Thyroid gland (tissue), 4 donors: ENCODE data around the gene PCDHB10.

Experiments
- POLR2A ChIP-seq, 2 donors: fragments of 450-650 bp; IDR thresholded peaks; one replicate each; pipeline ENCODE4 v1.6.1; 2017; ENCODE audit warnings: antibody characterized with exemption in 2 of 2, mild to moderate bottlenecking in 2 of 2, moderate library complexity in 1 of 2
- TF ChIP-seq, protein P1 (sequence below), 6 experiments: fragments of 200-600 bp in 3 of 6; fragments of 450-650 bp in 3 of 6; sonication (generic) in 3 of 6; IDR thresholded peaks; one replicate each; pipeline ENCODE4 v1.5.1; 2016 to 2019; ENCODE audit warnings: antibody characterized with exemption in 6 of 6, mild to moderate bottlenecking in 2 of 6, inconsistent platforms in 1 of 6, moderate library complexity in 1 of 6

DNA sequence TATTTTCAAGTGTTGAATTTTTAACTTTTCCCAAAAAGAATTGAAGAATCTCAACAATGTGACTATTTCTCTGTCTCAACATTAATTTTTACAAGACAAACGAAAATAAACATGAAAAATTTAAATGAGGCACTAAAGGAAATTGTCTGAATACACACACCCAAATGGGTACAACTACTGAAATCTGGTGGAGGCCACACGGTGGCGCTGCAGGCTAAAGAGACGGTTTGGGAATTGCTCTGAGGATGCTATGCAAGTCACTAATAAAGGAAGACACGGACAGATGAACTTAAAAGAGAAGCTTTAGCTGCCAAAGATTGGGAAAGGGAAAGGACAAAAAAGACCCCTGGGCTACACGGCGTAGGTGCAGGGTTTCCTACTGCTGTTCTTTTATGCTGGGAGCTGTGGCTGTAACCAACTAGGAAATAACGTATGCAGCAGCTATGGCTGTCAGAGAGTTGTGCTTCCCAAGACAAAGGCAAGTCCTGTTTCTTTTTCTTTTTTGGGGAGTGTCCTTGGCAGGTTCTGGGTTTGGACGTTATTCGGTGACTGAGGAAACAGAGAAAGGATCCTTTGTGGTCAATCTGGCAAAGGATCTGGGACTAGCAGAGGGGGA is at the start of gene PCDHB10:
- TF ChIP-seq, protein P1, sequence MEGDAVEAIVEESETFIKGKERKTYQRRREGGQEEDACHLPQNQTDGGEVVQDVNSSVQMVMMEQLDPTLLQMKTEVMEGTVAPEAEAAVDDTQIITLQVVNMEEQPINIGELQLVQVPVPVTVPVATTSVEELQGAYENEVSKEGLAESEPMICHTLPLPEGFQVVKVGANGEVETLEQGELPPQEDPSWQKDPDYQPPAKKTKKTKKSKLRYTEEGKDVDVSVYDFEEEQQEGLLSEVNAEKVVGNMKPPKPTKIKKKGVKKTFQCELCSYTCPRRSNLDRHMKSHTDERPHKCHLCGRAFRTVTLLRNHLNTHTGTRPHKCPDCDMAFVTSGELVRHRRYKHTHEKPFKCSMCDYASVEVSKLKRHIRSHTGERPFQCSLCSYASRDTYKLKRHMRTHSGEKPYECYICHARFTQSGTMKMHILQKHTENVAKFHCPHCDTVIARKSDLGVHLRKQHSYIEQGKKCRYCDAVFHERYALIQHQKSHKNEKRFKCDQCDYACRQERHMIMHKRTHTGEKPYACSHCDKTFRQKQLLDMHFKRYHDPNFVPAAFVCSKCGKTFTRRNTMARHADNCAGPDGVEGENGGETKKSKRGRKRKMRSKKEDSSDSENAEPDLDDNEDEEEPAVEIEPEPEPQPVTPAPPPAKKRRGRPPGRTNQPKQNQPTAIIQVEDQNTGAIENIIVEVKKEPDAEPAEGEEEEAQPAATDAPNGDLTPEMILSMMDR (IDR thresholded peaks at IDR 0.05) = peak in 1 of 6 experiments; percentile 12
- no peak for TF ChIP-seq POLR2A (IDR thresholded peaks at IDR 0.05)
